ENCODE data around the gene KLRF1.

KLRF1 gene

DNA sequence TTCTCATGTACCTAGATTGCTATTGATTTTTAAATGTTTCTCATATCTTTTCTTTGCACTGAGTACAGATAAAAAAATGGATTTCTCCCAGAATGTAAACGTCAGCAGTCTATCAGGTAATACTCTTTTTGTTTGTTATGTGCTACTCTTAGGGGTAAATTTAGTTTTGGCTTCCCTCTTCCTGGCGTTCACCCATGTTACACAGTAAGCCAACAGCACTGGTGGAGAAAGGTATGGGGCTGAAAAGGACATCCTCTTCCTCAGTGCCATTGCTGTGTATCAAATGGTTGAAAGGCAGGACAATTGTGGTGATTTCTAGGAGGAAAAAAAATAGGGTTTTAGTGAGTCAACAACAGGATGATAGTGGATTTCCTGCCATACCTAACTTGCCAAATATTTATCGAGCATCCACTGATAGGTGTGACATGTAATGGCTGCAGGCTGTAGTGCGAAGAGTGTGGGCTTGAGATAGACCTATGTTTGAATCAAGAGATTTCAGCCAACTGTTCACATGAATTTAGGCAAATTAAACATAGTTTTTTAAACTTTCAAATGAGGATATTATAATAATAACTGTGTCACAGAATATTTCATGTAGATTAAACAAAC is 61.5 kb downstream of the KLRF1 start:
- no peak for DNase-seq (ENCODE audit: low read depth in 1 of 2, low spot score in 1 of 2)
- TF ChIP-seq GABPA (IDR thresholded peaks at IDR 0.05; ENCODE audit: low read depth) (no peak), SPI1 (IDR thresholded peaks at IDR 0.05; ENCODE audit: borderline replicate concordance, low read depth) (no peak), POLR2AphosphoS5 (IDR thresholded peaks at IDR 0.05; ENCODE audit: low read depth) (no peak)
- TF ChIP-seq, protein P1, sequence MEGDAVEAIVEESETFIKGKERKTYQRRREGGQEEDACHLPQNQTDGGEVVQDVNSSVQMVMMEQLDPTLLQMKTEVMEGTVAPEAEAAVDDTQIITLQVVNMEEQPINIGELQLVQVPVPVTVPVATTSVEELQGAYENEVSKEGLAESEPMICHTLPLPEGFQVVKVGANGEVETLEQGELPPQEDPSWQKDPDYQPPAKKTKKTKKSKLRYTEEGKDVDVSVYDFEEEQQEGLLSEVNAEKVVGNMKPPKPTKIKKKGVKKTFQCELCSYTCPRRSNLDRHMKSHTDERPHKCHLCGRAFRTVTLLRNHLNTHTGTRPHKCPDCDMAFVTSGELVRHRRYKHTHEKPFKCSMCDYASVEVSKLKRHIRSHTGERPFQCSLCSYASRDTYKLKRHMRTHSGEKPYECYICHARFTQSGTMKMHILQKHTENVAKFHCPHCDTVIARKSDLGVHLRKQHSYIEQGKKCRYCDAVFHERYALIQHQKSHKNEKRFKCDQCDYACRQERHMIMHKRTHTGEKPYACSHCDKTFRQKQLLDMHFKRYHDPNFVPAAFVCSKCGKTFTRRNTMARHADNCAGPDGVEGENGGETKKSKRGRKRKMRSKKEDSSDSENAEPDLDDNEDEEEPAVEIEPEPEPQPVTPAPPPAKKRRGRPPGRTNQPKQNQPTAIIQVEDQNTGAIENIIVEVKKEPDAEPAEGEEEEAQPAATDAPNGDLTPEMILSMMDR (IDR thresholded peaks at IDR 0.05; ENCODE audit: insufficient read depth, low read length) = no peak
- H3K27ac ChIP-seq (replicated peaks) = no peak overlapping the region
- H3K4me3 ChIP-seq (replicated peaks; ENCODE audit: insufficient read depth, low read length) = no peak overlapping the region
- H3K27me3 ChIP-seq (ENCODE audit: insufficient read depth, poor library complexity, severe bottlenecking) = no peaks in the 10 kb centered on the region
